Cardiac muscle cell (in vitro differentiated cells and primary cell): ENCODE measurements around the gene MBD5. TPM values are rescaled to one million over a fixed set of nuclear protein-coding genes. Genes with fewer than 3 reads are reported as not detected.

Experiments used
- DNase-seq, 2 donors: peaks; one replicate each; pipeline versions ENCODE4 v3.0.0 to v3.0.0-alpha.2; 2010 to 2017; ENCODE audit warnings: low read depth in 1 of 2, low spot score in 1 of 2
- H3K27ac ChIP-seq: fragments of 200-600 bp; sonication (generic); 2 replicates; pipeline ENCODE4 v1.5.1; 2016
- H3K27me3 ChIP-seq: fragments of 200-600 bp; sonication (generic); 2 replicates; pipeline ENCODE4 v1.6.0; 2016; ENCODE audit warnings: control low read depth
- H3K36me3 ChIP-seq: fragments of 200-600 bp; sonication (generic); 2 replicates; pipeline ENCODE4 v1.5.1; 2016; ENCODE audit warnings: control low read depth
- H3K4me1 ChIP-seq: fragments of 200-600 bp; sonication (generic); 2 replicates; pipeline ENCODE4 v1.8.1; 2017; ENCODE audit warnings: low read depth, mild to moderate bottlenecking, mixed run types
- H3K4me3 ChIP-seq: fragments of 200-600 bp; sonication (generic); 2 replicates; pipeline ENCODE4 v1.5.1; 2016; ENCODE audit warnings: mild to moderate bottlenecking
- H3K9me3 ChIP-seq: fragments of 200-600 bp; sonication (generic); 2 replicates; pipeline ENCODE4 v1.5.1; 2017; ENCODE audit warnings: low read depth, mild to moderate bottlenecking, control low read depth
- CTCF ChIP-seq: IDR thresholded peaks from 2 replicates; pipeline ENCODE4 v1.5.1; 2012; ENCODE audit warnings: low read depth, mild to moderate bottlenecking, low read length
- polyA plus RNA-seq: library from polyadenylated mRNA; unstranded; fragments of >200 nt; fragmentation: Nextera tagmentation; extraction: Ambion mirVana; gene quantifications from 2 replicates; pipeline ENCODE4 v1.2.1, GENCODE V29; 2016
- total RNA-seq: library from RNA; depleted of rRNA; stranded (reverse); fragments of >200 nt; gene quantifications from 2 replicates; pipeline ENCODE4 v1.2.3, GENCODE V29; 2016

The MBD5 gene
- total and polyA plus RNA-seq, 2 experiments from 2014 or later = 44.5 to 45.6 TPM

- peaks cover 6% of the 10 kb centered on the region for H3K4me1 ChIP-seq
- no peak overlapping the region for H3K4me3 ChIP-seq
- H3K27ac ChIP-seq = no peak overlapping the region
- H3K27me3 ChIP-seq = no peaks in the 10 kb centered on the region
- no peak for DNase-seq
- H3K9me3 ChIP-seq = no peaks in the 10 kb centered on the region
- no peaks in the 10 kb centered on the region for H3K36me3 ChIP-seq
- TF ChIP-seq CTCF = no peak
Measured at GRCh38 chr2:148526509-148527346, 505.8 kb downstream of the MBD5 start.

GRCh38 chr2:148527488-148528340 is 506.8 kb downstream of the MBD5 start:
- DNase-seq = no peak
- no peak overlapping the region for H3K27ac ChIP-seq
- TF ChIP-seq CTCF = no peak
- H3K36me3 ChIP-seq = no peaks in the 10 kb centered on the region
- no peak overlapping the region for H3K4me3 ChIP-seq
- H3K4me1 ChIP-seq = peaks cover 8% of the 10 kb centered on the region
- no peaks in the 10 kb centered on the region for H3K27me3 ChIP-seq
- H3K9me3 ChIP-seq = no peaks in the 10 kb centered on the region

GRCh38 chr2:148528356-148529064 is 507.6 kb downstream of the MBD5 start:
- no peak for TF ChIP-seq CTCF
- Histone ChIP-seq H3K27me3 (no peaks in the 10 kb centered on the region), H3K36me3 (no peaks in the 10 kb centered on the region), H3K27ac (no peak overlapping the region), H3K9me3 (no peaks in the 10 kb centered on the region), H3K4me1 (peaks cover 8% of the 10 kb centered on the region), H3K4me3 (no peak overlapping the region)
- no peak for DNase-seq

GRCh38 chr2:148529745-148530144 is 508.9 kb downstream of the MBD5 start:
- Histone ChIP-seq H3K4me3 (no peak overlapping the region), H3K27ac (no peak overlapping the region), H3K9me3 (no peaks in the 10 kb centered on the region), H3K4me1 (peaks cover 15% of the 10 kb centered on the region), H3K27me3 (no peaks in the 10 kb centered on the region), H3K36me3 (no peaks in the 10 kb centered on the region)
- TF ChIP-seq CTCF = no peak
- no peak for DNase-seq

- no peak for TF ChIP-seq CTCF
- peaks cover 17% of the 10 kb centered on the region for H3K4me1 ChIP-seq
- no peak for DNase-seq
- no peaks in the 10 kb centered on the region for H3K27me3 ChIP-seq
- no peaks in the 10 kb centered on the region for H3K36me3 ChIP-seq
- no peak overlapping the region for H3K27ac ChIP-seq
- no peak overlapping the region for H3K4me3 ChIP-seq
- H3K9me3 ChIP-seq = no peaks in the 10 kb centered on the region
Measured at GRCh38 chr2:148530350-148530749, 509.5 kb downstream of the MBD5 start.
